ENCODE results near the gene POLR2F. TPM values are rescaled to one million over a fixed set of nuclear protein-coding genes. Genes with fewer than 3 reads are reported as not detected.

Gene POLR2F
- polyA plus RNA-seq, 1 of the 3 experiments (the other 2 are of a cell fraction), result 255 TPM

GRCh38 chr22:37910890-37911672, 42.4 kb upstream of the POLR2F start:
- WGBS (ENCODE audit: low lambda C conversion rate), result 90% methylated on average over 11 of the region's 15 CpGs
- Histone ChIP-seq H3K4me1 (ENCODE audit: control insufficient read depth in 1 of 2, insufficient read depth in 2 of 2, low read depth in 1 of 2, low read length in 1 of 2) (peaks cover 0 to 11% of the 10 kb centered on the region in 2 experiments; a peak in 1 of 4 replicates), H3K27me3 (ENCODE audit: insufficient read depth) (no peaks in the 10 kb centered on the region), H3K9me2 (no peaks in the 10 kb centered on the region), H3K27ac (ENCODE audit: low read depth in 2 of 2, low read length in 1 of 2) (no peak overlapping the region), H3K4me2 (no peak overlapping the region), H3K36me3 (replicated peaks in 1 of 2; ENCODE audit: control insufficient read depth in 1 of 2, insufficient read depth in 2 of 2, low read length in 1 of 2) (peaks cover 0 to 11% of the 10 kb centered on the region in 2 experiments), H2AFZ (ENCODE audit: low read depth) (no peak overlapping the region), H3K9ac (no peak overlapping the region), H3K79me2 (ENCODE audit: insufficient read depth) (peaks cover 62% of the 10 kb centered on the region), H3K9me3 (no peaks in the 10 kb centered on the region), H3K4me3 (ENCODE audit: low read depth in 2 of 2, low read length in 1 of 2) (no peak overlapping the region), H3F3A (replicated peaks; ENCODE audit: insufficient read depth) (no peaks in the 10 kb centered on the region), H4K20me1 (ENCODE audit: insufficient read depth) (peaks cover 40% of the 10 kb centered on the region)
- ChIA-PET POLR2A (interaction anchor here (0.6 kb wide), 1 partner anchor 19 kb away, joined by 3 read pairs; no protein-coding TSS in a partner anchor), CTCF (interaction anchor here (1.1 to 1.4 kb wide), 2 partner anchors 15 to 48 kb away, joined by 3 to 5 read pairs; no protein-coding TSS in a partner anchor)
- TF ChIP-seq, protein P1, sequence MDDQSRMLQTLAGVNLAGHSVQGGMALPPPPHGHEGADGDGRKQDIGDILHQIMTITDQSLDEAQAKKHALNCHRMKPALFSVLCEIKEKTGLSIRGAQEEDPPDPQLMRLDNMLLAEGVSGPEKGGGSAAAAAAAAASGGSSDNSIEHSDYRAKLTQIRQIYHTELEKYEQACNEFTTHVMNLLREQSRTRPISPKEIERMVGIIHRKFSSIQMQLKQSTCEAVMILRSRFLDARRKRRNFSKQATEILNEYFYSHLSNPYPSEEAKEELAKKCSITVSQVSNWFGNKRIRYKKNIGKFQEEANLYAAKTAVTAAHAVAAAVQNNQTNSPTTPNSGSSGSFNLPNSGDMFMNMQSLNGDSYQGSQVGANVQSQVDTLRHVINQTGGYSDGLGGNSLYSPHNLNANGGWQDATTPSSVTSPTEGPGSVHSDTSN (IDR thresholded peaks at IDR 0.05), result no peak
- no peak for TF ChIP-seq NRF1 (IDR thresholded peaks at IDR 0.05; ENCODE audit: low read depth, low read length)
- no peak for TF ChIP-seq FOXJ3 (CRISPR knock-in tag; IDR thresholded peaks at IDR 0.05)
- TF ChIP-seq SIN3A (IDR thresholded peaks at IDR 0.05; ENCODE audit: borderline replicate concordance, low read depth, low read length), result no peak
- TF ChIP-seq TEAD4 (IDR thresholded peaks at IDR 0.05; ENCODE audit: borderline replicate concordance, insufficient read depth), result no peak
- no peak for TF ChIP-seq NFIC (IDR thresholded peaks at IDR 0.05; ENCODE audit: borderline replicate concordance)
- TF ChIP-seq REST (IDR thresholded peaks at IDR 0.05; ENCODE audit: low read depth, low read length), result no peak
- no peak for TF ChIP-seq MEF2A (IDR thresholded peaks at IDR 0.05; ENCODE audit: borderline replicate concordance, low read depth)
- TF ChIP-seq EZH2phosphoT487 (IDR thresholded peaks at IDR 0.05; ENCODE audit: borderline replicate concordance, low read depth), result no peak
- TF ChIP-seq EP300 (IDR thresholded peaks at IDR 0.05; ENCODE audit: borderline replicate concordance in 1 of 2, low read depth in 1 of 2, low read length in 1 of 2), result no peak
- DNase-seq, result no peak

GRCh38 chr22:37911697-37912096, 41.8 kb upstream of the POLR2F start:
- no peak for DNase-seq
- H3K9me3 ChIP-seq, result no peaks in the 10 kb centered on the region
- CTCF ChIA-PET, result interaction anchor here (0.5 to 1.0 kb wide), 2 partner anchors 22 to 49 kb away, joined by 3 read pairs; no protein-coding TSS in a partner anchor
- H3K36me3 ChIP-seq (replicated peaks in 1 of 2; ENCODE audit: control insufficient read depth in 1 of 2, insufficient read depth in 2 of 2, low read length in 1 of 2), result peaks cover 6 to 13% of the 10 kb centered on the region in 2 experiments
- H3K9ac ChIP-seq, result no peak overlapping the region
- H3K27me3 ChIP-seq (ENCODE audit: insufficient read depth), result no peaks in the 10 kb centered on the region
- POLR2A ChIA-PET, result no interaction called here
- no peak overlapping the region for H3K27ac ChIP-seq (ENCODE audit: low read depth in 2 of 2, low read length in 1 of 2)
- H3F3A ChIP-seq (replicated peaks; ENCODE audit: insufficient read depth), result no peaks in the 10 kb centered on the region
- H3K79me2 ChIP-seq (ENCODE audit: insufficient read depth), result peaks cover 58% of the 10 kb centered on the region
- peaks cover 0 to 11% of the 10 kb centered on the region in 2 experiments; a peak in 1 of 4 replicates for H3K4me1 ChIP-seq (ENCODE audit: control insufficient read depth in 1 of 2, insufficient read depth in 2 of 2, low read depth in 1 of 2, low read length in 1 of 2)
- no peak overlapping the region for H3K4me2 ChIP-seq
- WGBS (ENCODE audit: low lambda C conversion rate), result 90% methylated on average over 6 of the region's 8 CpGs
- H4K20me1 ChIP-seq (ENCODE audit: insufficient read depth), result peaks cover 40% of the 10 kb centered on the region
- H3K4me3 ChIP-seq (ENCODE audit: low read depth in 2 of 2, low read length in 1 of 2), result no peak overlapping the region
- no peak overlapping the region for H2AFZ ChIP-seq (ENCODE audit: low read depth)
- H3K9me2 ChIP-seq, result no peaks in the 10 kb centered on the region
- TF ChIP-seq SMC3 (IDR thresholded peaks at IDR 0.05; ENCODE audit: low read depth, low read length), result no peak
- no peak for TF ChIP-seq ELF1 (IDR thresholded peaks at IDR 0.05)
- TF ChIP-seq NRF1 (IDR thresholded peaks at IDR 0.05; ENCODE audit: low read depth, low read length), result no peak
- no peak for TF ChIP-seq CTCF (IDR thresholded peaks at IDR 0.05)
- TF ChIP-seq RCOR1 (IDR thresholded peaks at IDR 0.05; ENCODE audit: low read length), result no peak
- no peak for TF ChIP-seq GATA2 (CRISPR knock-in tag; IDR thresholded peaks at IDR 0.05)
- no peak for TF ChIP-seq RAD21 (IDR thresholded peaks at IDR 0.05; ENCODE audit: low read length)
- TF ChIP-seq USF2 (IDR thresholded peaks at IDR 0.05; ENCODE audit: borderline replicate concordance, low read depth, low read length), result no peak
- no peak for TF ChIP-seq JUND (IDR thresholded peaks at IDR 0.05)
- no peak for TF ChIP-seq MXI1 (IDR thresholded peaks at IDR 0.05; ENCODE audit: low read depth, low read length)
